ENCODE results near the gene SLC38A8. TPM values are rescaled to one million over a fixed set of nuclear protein-coding genes. Genes with fewer than 3 reads are reported as not detected.

Gene SLC38A8
- polyA plus RNA-seq, 2 of the 4 experiments (the other 2 are of a cell fraction): not detected

DNA sequence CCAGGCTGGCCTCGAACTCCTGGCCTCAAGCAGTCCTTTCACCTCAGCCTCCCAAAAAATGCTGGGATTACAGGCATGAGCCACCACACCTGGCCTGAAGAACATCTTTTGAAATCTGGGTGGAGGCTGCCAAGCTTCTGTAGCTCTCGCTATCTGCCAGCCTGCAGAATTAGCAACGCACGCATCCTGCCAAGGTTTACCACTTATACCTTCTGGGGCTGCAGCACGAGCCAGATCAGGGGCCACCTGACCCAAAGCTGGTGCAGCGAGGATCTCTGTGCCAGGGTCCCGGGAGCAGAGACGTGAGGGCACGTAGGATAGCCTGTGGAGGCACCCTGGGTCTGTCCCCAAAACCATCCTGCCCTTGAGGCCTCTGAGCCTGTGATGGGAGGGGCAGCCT is 22.2 kb downstream of the SLC38A8 start:
- Histone ChIP-seq H3K27ac (no peak overlapping the region), H3K4me1 (no peaks in the 10 kb centered on the region), H3K9me3 (peaks cover 27% of the 10 kb centered on the region), H3K4me2 (no peak overlapping the region), H3K4me3 (no peak overlapping the region)
- 52% methylated on average over 9 of the region's 9 CpGs for WGBS (ENCODE audit: missing lambda C conversion rate)
- ATAC-seq: no peak
- ChIA-PET CTCF (interaction anchor here (1.1 to 1.3 kb wide), 2 partner anchors 43 to 64 kb away, joined by 3 to 5 read pairs; no protein-coding TSS in a partner anchor), POLR2A (no interaction called here)
- no peak for TF ChIP-seq PHF8 (IDR thresholded peaks at IDR 0.05; ENCODE audit: borderline replicate concordance, low read depth)
- no peak for TF ChIP-seq HOXA7 (CRISPR knock-in tag; IDR thresholded peaks at IDR 0.05)
- TF ChIP-seq HOXB5 (CRISPR knock-in tag; IDR thresholded peaks at IDR 0.05): no peak
- no peak for TF ChIP-seq GATA3 (IDR thresholded peaks at IDR 0.05; ENCODE audit: borderline replicate concordance)
- TF ChIP-seq CEBPB (IDR thresholded peaks at IDR 0.05): no peak
- TF ChIP-seq FOXS1 (CRISPR knock-in tag; IDR thresholded peaks at IDR 0.05): no peak
- no peak for TF ChIP-seq KDM1A (IDR thresholded peaks at IDR 0.05; ENCODE audit: low read depth)
- TF ChIP-seq, protein P1, sequence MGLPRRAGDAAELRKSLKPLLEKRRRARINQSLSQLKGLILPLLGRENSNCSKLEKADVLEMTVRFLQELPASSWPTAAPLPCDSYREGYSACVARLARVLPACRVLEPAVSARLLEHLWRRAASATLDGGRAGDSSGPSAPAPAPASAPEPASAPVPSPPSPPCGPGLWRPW (IDR thresholded peaks at IDR 0.05): no peak
- no peak for TF ChIP-seq NPAS2 (CRISPR knock-in tag; IDR thresholded peaks at IDR 0.05; ENCODE audit: borderline replicate concordance)
- TF ChIP-seq, protein P2, sequence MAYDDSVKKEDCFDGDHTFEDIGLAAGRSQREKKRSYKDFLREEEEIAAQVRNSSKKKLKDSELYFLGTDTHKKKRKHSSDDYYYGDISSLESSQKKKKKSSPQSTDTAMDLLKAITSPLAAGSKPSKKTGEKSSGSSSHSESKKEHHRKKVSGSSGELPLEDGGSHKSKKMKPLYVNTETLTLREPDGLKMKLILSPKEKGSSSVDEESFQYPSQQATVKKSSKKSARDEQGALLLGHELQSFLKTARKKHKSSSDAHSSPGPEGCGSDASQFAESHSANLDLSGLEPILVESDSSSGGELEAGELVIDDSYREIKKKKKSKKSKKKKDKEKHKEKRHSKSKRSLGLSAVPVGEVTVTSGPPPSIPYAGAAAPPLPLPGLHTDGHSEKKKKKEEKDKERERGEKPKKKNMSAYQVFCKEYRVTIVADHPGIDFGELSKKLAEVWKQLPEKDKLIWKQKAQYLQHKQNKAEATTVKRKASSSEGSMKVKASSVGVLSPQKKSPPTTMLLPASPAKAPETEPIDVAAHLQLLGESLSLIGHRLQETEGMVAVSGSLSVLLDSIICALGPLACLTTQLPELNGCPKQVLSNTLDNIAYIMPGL (CRISPR knock-in tag; IDR thresholded peaks at IDR 0.05; ENCODE audit: borderline replicate concordance): no peak
- no peak for TF ChIP-seq SMC3 (IDR thresholded peaks at IDR 0.05)
- TF ChIP-seq SREBF2 (IDR thresholded peaks at IDR 0.05): no peak
- TF ChIP-seq ESRRA (IDR thresholded peaks at IDR 0.05; ENCODE audit: borderline replicate concordance, low read length): no peak
- no peak for TF ChIP-seq HDAC2 (IDR thresholded peaks at IDR 0.05)
- no peak for TF ChIP-seq EHMT2 (IDR thresholded peaks at IDR 0.05; ENCODE audit: low read depth)
- no peak for TF ChIP-seq CBX2 (IDR thresholded peaks at IDR 0.05; ENCODE audit: borderline replicate concordance, low read depth)
- TF ChIP-seq ZNF302 (CRISPR knock-in tag; IDR thresholded peaks at IDR 0.05): no peak
- TF ChIP-seq, protein P3, sequence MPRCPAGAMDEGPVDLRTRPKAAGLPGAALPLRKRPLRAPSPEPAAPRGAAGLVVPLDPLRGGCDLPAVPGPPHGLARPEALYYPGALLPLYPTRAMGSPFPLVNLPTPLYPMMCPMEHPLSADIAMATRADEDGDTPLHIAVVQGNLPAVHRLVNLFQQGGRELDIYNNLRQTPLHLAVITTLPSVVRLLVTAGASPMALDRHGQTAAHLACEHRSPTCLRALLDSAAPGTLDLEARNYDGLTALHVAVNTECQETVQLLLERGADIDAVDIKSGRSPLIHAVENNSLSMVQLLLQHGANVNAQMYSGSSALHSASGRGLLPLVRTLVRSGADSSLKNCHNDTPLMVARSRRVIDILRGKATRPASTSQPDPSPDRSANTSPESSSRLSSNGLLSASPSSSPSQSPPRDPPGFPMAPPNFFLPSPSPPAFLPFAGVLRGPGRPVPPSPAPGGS (IDR thresholded peaks at IDR 0.05): no peak
- DNase-seq (ENCODE audit: low read depth in 1 of 2, low spot score in 1 of 2): no peak
- FAIRE-seq: no peak

DNA sequence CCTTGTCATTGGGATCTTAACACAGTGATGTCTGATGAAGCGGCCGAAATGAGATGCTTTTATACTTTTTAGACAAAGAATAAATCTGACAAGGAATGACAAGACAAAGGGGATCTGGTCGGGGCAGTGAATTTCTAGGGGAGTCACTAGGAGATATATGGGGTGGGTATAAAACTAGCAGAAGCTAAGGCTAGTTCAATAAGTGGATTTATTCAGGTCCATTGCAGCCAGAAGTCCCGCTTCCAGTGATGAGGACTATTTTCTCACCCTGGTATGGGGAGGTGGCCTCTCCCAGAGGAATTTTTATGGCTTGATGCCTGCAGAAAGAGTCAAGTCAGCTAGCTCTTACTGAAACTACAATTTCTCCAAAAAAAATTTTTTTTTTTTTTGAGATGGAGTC is 23.9 kb downstream of the SLC38A8 start:
- FAIRE-seq: no peak
- Histone ChIP-seq H3K4me3 (no peak overlapping the region), H3K9me3 (peaks cover 27% of the 10 kb centered on the region), H3K4me2 (no peak overlapping the region), H3K27ac (no peak overlapping the region), H3K4me1 (peaks cover 5% of the 10 kb centered on the region; the same call in 1 of the 3 replicates)
- TF ChIP-seq JUNB (IDR thresholded peaks at IDR 0.05): no peak
- TF ChIP-seq, protein P4, sequence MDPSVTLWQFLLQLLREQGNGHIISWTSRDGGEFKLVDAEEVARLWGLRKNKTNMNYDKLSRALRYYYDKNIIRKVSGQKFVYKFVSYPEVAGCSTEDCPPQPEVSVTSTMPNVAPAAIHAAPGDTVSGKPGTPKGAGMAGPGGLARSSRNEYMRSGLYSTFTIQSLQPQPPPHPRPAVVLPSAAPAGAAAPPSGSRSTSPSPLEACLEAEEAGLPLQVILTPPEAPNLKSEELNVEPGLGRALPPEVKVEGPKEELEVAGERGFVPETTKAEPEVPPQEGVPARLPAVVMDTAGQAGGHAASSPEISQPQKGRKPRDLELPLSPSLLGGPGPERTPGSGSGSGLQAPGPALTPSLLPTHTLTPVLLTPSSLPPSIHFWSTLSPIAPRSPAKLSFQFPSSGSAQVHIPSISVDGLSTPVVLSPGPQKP (IDR thresholded peaks at IDR 0.05; ENCODE audit: low read depth, low read length): no peak
- TF ChIP-seq BHLHE40 (IDR thresholded peaks at IDR 0.05; ENCODE audit: low read depth, low read length): no peak
- no peak for TF ChIP-seq SREBF2 (IDR thresholded peaks at IDR 0.05)
- TF ChIP-seq POLR2AphosphoS2 (conservative IDR thresholded peaks at IDR 0.05; ENCODE audit: low read length): no peak
- no peak for TF ChIP-seq HOXA7 (CRISPR knock-in tag; IDR thresholded peaks at IDR 0.05)
- no peak for TF ChIP-seq MAFK (IDR thresholded peaks at IDR 0.05; ENCODE audit: partially characterized antibody)
- no peak for TF ChIP-seq CEBPB (IDR thresholded peaks at IDR 0.05)
- no peak for ATAC-seq
- ChIA-PET POLR2A (no interaction called here), CTCF (interaction anchor here (2.0 kb wide), 1 partner anchor 62 kb away, joined by 5 read pairs; no protein-coding TSS in a partner anchor)
- no peak for DNase-seq (ENCODE audit: low read depth in 1 of 2, low spot score in 1 of 2)
- WGBS (ENCODE audit: missing lambda C conversion rate): 62% methylated on average over 4 of the region's 4 CpGs
